NCI-H2107 treated with DMSO at 0.1 percent for 48 hours (cell line): ENCODE results near the gene RAD51.
A peak's percentile ranks its signal among the peaks of the same experiment; 100 is the strongest.
"Not testable (repeated sequence)": the region's sequence is repeated elsewhere in the genome, so short reads cannot be mapped to it uniquely, and the experiment has no call there.

Experiments
- DNase-seq: peaks from one replicate; lab custom pipeline; 2025; ENCODE audit not compliant: unreplicated experiment; lab: John Stamatoyannopoulos, UW

Gene RAD51

DNA sequence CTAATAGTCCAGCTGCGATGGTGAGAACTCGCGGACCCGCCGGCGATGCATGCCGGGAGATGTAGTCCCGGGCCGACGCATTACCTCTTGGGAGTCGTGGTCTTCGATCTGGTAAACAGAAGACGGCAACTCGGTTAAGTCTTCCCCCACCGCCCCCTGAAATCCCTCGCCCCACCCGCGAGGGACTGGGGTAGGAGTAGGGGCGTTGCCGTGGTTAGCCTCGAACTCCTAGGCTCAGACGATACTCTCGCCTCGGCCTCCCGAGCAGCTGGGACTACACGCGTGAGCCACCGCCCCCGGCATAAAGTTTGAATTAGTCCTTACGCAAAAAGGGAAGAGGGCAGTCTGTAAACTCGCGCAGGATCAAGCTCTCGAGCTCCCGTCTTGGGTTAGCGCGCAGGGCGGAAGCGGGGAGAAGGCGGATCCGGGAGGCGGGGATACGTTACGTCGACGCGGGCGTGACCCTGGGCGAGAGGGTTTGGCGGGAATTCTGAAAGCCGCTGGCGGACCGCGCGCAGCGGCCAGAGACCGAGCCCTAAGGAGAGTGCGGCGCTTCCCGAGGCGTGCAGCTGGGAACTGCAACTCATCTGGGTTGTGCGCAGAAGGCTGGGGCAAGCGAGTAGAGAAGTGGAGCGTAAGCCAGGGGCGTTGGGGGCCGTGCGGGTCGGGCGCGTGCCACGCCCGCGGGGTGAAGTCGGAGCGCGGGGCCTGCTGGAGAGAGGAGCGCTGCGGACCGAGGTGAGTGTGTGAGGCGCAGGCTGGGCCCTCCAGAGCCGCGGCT, at the start of gene RAD51:
Gene RAD51 (plus strand): TSS at position 487 of the 781 bp plus-strand sequence. CDS start 3,585 bp downstream, outside the sequence.
- peak; percentile 33 for DNase-seq

GRCh38 chr15:40647523-40647922, 47.5 kb upstream of the RAD51 start:
- no peak for DNase-seq

DNA sequence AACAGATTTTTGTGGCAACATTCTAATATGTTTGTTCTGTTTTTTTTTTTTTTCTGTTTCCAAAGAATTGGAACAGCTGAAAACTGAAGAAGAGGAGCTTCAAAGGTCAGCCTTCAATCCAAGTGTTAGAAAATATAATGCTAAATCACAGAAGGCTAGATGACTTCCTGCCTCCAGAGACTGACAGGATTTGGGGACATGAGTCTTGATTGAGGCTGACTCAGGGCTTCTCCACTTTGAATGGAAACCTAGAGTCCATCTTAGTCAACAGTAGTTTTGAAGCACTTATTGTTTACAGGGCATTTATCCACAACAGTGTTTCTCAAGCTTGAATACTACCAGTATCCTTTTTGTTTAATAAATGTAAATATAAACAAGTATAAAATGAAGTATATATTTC, 44.5 kb upstream of the RAD51 start:
- DNase-seq, result no peak

DNA sequence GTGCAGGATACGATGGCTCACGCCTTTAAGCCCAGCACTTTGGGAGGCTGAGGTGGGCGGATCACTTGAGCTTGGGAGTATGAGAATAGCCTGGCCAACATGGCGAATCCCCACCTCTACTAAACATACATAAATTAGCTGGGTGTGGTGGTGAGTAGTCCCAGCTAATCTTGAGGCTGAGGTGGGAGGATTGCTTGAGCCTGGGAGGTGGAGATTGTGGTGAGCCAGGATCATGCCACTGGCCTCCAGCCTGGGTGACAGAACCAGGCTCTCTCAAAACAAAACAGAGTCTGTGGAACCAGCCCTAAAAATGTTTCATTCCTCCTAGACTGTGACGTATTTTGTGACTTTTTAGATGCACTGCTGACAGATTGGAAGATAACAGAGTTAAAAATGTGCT, 34.3 kb upstream of the RAD51 start:
- no peak for DNase-seq

- DNase-seq, result no peak
Observed at GRCh38 chr15:40664909-40665308, 30.1 kb upstream of the RAD51 start.

GRCh38 chr15:40676290-40676689, 18.7 kb upstream of the RAD51 start:
- not testable (repeated sequence) for DNase-seq

GRCh38 chr15:40676906-40677305, 18.1 kb upstream of the RAD51 start:
- not testable (repeated sequence) for DNase-seq

DNA sequence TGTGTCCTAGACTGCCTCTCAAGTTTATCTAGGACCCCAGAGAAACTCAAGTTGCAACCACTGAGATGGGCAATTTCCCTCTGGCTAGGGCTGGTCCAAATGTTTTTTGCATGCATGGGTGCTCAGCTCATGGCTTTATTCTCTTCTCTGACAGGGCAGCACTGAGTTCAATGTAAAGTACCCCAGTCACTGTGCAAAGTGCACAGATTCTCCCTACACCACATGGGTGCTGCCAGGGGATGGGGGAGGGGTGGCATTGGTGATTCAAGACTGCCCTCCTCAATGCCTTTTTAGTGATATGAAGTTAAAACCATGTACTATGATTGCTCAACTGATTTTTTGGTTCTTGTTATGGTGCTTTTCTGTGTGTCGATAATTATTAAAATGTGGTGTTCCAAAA, 14.8 kb upstream of the RAD51 start:
- no peak for DNase-seq

DNA sequence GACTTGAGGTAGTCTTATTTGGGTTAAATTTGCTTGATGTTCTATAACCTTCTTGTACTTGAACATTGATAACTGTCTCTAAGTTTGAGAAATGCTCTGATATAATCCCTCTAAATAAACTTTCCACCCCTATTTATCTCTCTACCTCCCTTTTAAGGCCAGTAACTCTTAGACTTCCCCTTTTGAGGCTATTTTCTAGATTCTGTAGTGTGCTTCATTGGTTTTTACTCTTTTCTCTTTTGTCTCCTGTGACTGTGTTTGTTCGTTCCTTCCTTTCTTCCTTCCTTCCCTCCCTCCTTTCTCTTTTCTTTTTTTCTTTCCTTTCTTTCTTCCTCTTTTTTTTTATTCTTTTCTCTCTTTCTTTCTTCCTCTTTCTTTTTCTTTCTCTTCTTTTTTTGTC, 14.0 kb upstream of the RAD51 start:
- not testable (repeated sequence) for DNase-seq

GRCh38 chr15:40684381-40684780, 10.6 kb upstream of the RAD51 start:
- no peak for DNase-seq

DNA sequence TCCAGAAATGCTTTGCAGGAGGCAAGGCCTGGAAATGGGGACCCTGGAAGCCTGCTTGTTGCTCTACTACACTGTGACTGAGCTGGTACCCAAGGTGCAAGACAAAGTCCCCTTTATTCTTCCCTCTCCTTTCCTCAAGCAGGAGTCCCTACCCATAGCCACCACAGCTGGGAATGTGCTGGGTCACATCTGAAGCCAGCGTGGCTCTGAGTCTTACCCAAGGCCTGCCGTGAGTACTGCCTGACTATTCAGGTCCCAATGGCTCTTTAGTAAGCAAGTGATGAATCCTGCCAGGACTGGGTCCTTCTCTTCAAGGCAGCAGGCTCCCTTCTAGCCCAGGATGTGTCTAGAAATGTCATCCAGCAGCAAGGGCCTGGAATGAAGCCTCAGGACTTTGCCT, 9.6 kb upstream of the RAD51 start:
- no peak for DNase-seq

- no peak for DNase-seq
Observed at GRCh38 chr15:40688932-40689799, 5.8 kb upstream of the RAD51 start.

GRCh38 chr15:40691737-40692136, 3.2 kb upstream of the RAD51 start:
- no peak for DNase-seq

GRCh38 chr15:40693904-40694687, 878 bp upstream of the RAD51 start:
- DNase-seq, result no peak

DNA sequence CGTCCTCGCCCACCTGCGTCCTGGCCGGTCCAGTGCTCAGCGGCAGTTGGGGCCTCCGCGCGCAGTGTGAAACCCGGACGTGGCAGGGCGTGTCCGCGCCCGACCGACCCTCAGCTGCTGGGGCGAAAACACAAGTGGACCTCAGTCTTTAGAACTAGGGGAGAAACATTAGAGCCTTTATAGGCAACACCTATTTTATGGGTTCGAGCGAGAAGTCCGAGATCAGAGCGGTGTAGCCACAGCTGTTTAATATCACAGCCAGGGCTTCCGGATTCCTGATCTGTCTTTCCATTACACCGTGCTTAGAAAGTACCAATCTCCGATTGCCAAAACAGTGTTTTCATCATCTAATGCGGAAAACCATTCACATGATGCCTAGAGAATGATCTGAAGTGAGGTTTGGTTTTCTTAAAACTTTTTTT, 506 bp downstream of the RAD51 start:
- no peak for DNase-seq

DNA sequence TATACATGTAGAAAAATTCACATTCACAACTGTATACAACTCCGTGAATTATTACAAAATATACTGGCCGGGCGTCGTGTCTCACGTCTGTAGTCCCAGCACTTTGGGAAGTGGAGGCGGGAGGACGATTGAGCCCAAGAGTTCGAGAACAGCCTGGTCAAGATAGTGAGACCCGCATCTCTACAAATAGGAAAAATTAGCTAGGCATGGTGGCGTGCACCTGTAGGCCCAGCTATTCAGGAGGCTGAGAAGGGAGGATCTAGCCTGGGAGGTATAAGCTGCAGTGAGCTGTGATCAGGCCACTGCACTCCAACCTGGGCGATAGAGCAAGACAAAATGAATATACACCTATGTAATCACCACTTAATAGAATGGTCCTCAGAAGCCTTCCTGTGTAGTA, 1.3 kb downstream of the RAD51 start:
- DNase-seq, result no peak

GRCh38 chr15:40697916-40698315, 2.9 kb downstream of the RAD51 start:
- no peak for DNase-seq

DNA sequence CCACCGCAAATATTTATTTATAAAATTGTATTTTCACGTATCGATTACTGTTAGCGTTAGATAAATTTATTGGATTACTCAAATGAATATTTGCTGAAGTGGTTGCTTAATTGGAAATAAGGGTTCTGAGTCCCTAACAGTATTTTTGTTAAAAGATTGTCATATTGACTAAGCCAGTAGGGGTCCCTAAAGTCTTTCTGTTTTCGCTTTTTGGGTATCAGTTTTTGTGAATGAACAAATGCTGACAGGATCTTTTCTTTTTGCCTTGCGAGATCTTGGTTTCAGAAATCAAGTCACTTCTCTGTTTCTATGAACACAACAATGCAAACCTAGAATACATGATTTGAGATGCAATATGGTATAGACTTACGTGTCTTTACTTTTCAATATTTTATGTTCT, 7.1 kb downstream of the RAD51 start:
- no peak for DNase-seq

- DNase-seq, result no peak
Observed at GRCh38 chr15:40706121-40706520, 11.1 kb downstream of the RAD51 start.

DNA sequence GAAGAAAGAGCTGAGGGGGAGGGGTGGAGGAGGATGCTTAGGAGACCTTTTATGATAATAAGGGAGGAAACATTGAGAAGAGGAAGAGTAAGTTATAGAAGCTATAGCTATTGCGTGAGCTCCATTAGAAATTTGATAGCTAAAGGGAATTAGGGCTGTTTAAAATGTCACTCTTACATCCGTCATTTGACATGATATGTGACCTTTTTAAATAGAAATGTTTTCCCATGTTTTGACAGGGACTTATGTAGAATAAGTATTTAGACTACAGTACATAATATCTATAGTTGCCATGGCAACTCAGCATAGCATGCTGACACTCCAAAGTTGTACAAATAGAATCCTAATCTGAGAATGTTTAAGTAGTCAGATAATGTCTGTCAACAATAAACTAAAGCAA, 19.2 kb downstream of the RAD51 start:
- no peak for DNase-seq

GRCh38 chr15:40716165-40716564, 21.2 kb downstream of the RAD51 start:
- no peak for DNase-seq
